ENCODE results near the gene ASMTL. TPM values are rescaled to one million over a fixed set of nuclear protein-coding genes. Genes with fewer than 3 reads are reported as not detected.

Gene ASMTL
- total RNA-seq, 4 donors from 2014 or later, result 19.4 to 27.7 (median 24.4) TPM

DNA sequence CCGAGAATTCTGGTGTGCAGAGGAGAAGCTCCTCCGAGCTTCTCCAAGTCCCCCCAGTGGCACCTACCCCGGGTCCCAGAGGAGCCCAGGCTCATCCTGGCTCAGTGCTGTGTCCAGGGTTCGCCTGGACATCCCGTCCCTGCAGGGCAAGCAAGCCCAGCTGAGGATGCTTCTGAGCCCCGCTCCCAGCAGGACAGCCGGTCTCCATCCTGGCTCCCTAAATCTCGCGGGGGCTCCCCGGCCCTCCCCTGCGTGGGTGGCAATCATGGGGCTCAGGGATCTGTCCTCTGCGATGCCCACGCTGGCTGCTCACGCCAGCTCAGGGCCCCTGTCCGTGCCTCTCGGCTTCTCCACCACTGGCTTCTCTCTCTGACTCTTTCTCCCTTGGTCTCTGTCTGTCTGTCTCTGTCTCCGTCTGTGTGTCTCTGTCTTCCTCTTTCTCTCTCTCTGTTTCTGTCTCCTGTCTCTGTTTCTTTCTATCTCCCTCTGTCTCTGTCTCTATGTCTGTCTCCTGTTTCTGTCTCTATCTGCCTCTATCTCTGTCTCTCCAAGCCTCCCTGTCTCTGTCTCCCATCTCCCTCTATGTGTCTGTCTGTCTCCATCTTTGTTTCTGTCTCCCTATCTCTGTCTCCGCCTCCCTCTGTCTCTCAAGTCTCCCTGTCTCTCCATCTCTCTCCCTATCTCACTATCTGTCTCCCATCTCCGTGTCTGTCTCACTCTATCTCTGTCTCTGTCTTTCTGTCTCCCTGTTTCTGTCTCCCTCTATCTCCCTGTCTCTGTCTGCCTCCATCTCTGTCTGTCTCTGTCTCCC, 33.0 kb downstream of the ASMTL start:
- peak; percentile 39 to 61 for DNase-seq (ENCODE audit: low spot score in 2 of 2)
- Histone ChIP-seq H3K27me3 (no peaks in the 10 kb centered on the region), H3K9me3 (no peaks in the 10 kb centered on the region), H3K27ac (no peak overlapping the region), H3K4me3 (no peak overlapping the region), H3K36me3 (peaks cover 65% of the 10 kb centered on the region), H3K4me1 (no peaks in the 10 kb centered on the region)
- TF ChIP-seq CTCF (IDR thresholded peaks at IDR 0.05) (no peak), POLR2A (IDR thresholded peaks at IDR 0.05) (no peak), POLR2AphosphoS5 (IDR thresholded peaks at IDR 0.05) (no peak), EP300 (IDR thresholded peaks at IDR 0.05) (no peak)
- 87% methylated on average over 16 of the region's 19 CpGs for WGBS

GRCh38 chrX:1418901-1419544, 33.7 kb downstream of the ASMTL start:
- no peaks in the 10 kb centered on the region for H3K4me1 ChIP-seq
- no peak overlapping the region for H3K27ac ChIP-seq
- H3K27me3 ChIP-seq, result no peaks in the 10 kb centered on the region
- no peaks in the 10 kb centered on the region for H3K9me3 ChIP-seq
- WGBS, result 91% methylated on average over 15 of the region's 29 CpGs
- peaks cover 72% of the 10 kb centered on the region for H3K36me3 ChIP-seq
- DNase-seq (ENCODE audit: low spot score in 2 of 2), result peak; percentile 46 to 75
- no peak for TF ChIP-seq POLR2A (IDR thresholded peaks at IDR 0.05)
- TF ChIP-seq POLR2AphosphoS5 (IDR thresholded peaks at IDR 0.05), result no peak
- TF ChIP-seq CTCF (IDR thresholded peaks at IDR 0.05), result no peak
- TF ChIP-seq EP300 (IDR thresholded peaks at IDR 0.05), result no peak
- no peak overlapping the region for H3K4me3 ChIP-seq

GRCh38 chrX:1417921-1418771, 34.6 kb downstream of the ASMTL start:
- no peak overlapping the region for H3K27ac ChIP-seq
- no peak for TF ChIP-seq CTCF (IDR thresholded peaks at IDR 0.05)
- TF ChIP-seq EP300 (IDR thresholded peaks at IDR 0.05), result no peak
- no peak for TF ChIP-seq POLR2A (IDR thresholded peaks at IDR 0.05)
- TF ChIP-seq POLR2AphosphoS5 (IDR thresholded peaks at IDR 0.05), result no peak
- H3K36me3 ChIP-seq, result peaks cover 77% of the 10 kb centered on the region
- no peak overlapping the region for H3K4me3 ChIP-seq
- peak; percentile 55 to 63 for DNase-seq (ENCODE audit: low spot score in 2 of 2)
- no peaks in the 10 kb centered on the region for H3K4me1 ChIP-seq
- H3K9me3 ChIP-seq, result no peaks in the 10 kb centered on the region
- over 99% methylated on average over 15 of the region's 20 CpGs for WGBS
- no peaks in the 10 kb centered on the region for H3K27me3 ChIP-seq

GRCh38 chrX:1416965-1417760, 35.5 kb downstream of the ASMTL start:
- peak in 1 of 2 donors; percentile 18 for DNase-seq (ENCODE audit: low spot score in 2 of 2)
- no peaks in the 10 kb centered on the region for H3K27me3 ChIP-seq
- WGBS, result 70% methylated on average over 12 of the region's 14 CpGs
- no peak overlapping the region for H3K4me3 ChIP-seq
- H3K4me1 ChIP-seq, result no peaks in the 10 kb centered on the region
- H3K9me3 ChIP-seq, result no peaks in the 10 kb centered on the region
- H3K36me3 ChIP-seq, result peaks cover 77% of the 10 kb centered on the region
- H3K27ac ChIP-seq, result no peak overlapping the region
- no peak for TF ChIP-seq POLR2AphosphoS5 (IDR thresholded peaks at IDR 0.05)
- no peak for TF ChIP-seq EP300 (IDR thresholded peaks at IDR 0.05)
- no peak for TF ChIP-seq POLR2A (IDR thresholded peaks at IDR 0.05)
- TF ChIP-seq CTCF (IDR thresholded peaks at IDR 0.05), result no peak
